HG03565 (cell line): Measurements from ENCODE around the gene GJD3.

Source experiments
- ATAC-seq: cut with Tn5 transposase; IDR thresholded peaks from one replicate; pipeline ENCODE4 v1.9.1; 2021; ENCODE audit warnings: mild to moderate bottlenecking, moderate library complexity; ENCODE audit not compliant: unreplicated experiment

GJD3 gene

GRCh38 chr17:40352779-40353394, 11.7 kb downstream of the GJD3 start:
- ATAC-seq = no peak

- ATAC-seq = no peak
Observed at GRCh38 chr17:40352237-40352778, 12.2 kb downstream of the GJD3 start.

GRCh38 chr17:40351359-40352236, 12.9 kb downstream of the GJD3 start:
- no peak for ATAC-seq

- no peak for ATAC-seq
Observed at GRCh38 chr17:40350689-40351358, 13.7 kb downstream of the GJD3 start.

- ATAC-seq = no peak
Observed at GRCh38 chr17:40349895-40350688, 14.4 kb downstream of the GJD3 start.

GRCh38 chr17:40349477-40349894, 15.1 kb downstream of the GJD3 start:
- ATAC-seq = no peak

GRCh38 chr17:40348562-40349476, 15.7 kb downstream of the GJD3 start:
- no peak for ATAC-seq

GRCh38 chr17:40348136-40348504, 16.4 kb downstream of the GJD3 start:
- ATAC-seq = no peak

GRCh38 chr17:40347319-40348135, 17.0 kb downstream of the GJD3 start:
- ATAC-seq = no peak

GRCh38 chr17:40346765-40347158, 17.8 kb downstream of the GJD3 start:
- ATAC-seq = no peak

GRCh38 chr17:40345994-40346764, 18.4 kb downstream of the GJD3 start:
- ATAC-seq = no peak

GRCh38 chr17:40345161-40345993, 19.2 kb downstream of the GJD3 start:
- ATAC-seq = no peak

- ATAC-seq = no peak
Observed at GRCh38 chr17:40344421-40345160, 19.9 kb downstream of the GJD3 start.

- ATAC-seq = no peak
Observed at GRCh38 chr17:40343219-40344119, 21.1 kb downstream of the GJD3 start.

GRCh38 chr17:40342504-40343218, 21.9 kb downstream of the GJD3 start:
- ATAC-seq = no peak
